ENCODE results near the gene OLFM1.
"Not testable (repeated sequence)": the region's sequence is repeated elsewhere in the genome, so short reads cannot be mapped to it uniquely, and the experiment has no call there.

The OLFM1 gene

DNA sequence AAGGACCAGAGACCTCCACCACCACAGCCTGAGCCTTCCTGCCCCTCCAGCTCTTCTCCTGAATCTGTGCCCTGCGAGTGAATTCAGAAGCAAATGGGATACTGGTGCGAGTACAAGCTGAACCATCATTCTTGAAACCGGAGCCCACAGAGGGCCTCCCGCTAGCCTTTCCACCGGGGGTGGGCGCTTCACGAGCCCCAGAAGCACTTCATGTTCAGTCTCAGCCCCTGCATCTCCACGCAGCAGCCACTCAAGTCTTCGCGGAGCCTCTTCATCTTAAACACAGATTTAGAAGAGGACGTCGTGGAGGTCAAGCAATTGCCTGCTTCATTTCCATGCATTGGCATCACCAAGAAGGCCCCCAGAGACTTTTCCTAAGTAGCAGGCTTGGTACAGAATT, 26.0 kb upstream of the OLFM1 start:
- no peak for DNase-seq

DNA sequence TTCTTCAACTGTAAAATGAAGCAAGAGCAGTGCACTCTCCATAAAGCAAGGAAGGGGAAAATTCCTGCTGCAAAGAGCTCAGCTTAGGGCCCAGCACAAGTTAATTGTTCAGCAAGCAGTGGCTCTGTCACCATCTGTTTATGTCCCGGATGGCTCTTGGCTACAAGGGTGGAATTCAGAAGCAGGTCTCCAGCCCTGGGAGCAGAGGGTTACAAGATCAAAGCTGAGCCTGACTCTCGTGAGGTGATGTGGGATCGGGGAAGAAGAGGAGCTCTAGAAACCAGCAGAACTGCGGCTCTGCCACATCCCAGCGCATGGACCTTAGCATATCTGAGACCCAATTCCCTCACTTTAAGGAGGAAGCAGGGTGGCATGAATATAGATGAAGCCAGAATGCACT, 25.2 kb upstream of the OLFM1 start:
- no peak for DNase-seq

GRCh38 chr9:135063466-135063865, 24.0 kb upstream of the OLFM1 start:
- not testable (repeated sequence) for DNase-seq

DNA sequence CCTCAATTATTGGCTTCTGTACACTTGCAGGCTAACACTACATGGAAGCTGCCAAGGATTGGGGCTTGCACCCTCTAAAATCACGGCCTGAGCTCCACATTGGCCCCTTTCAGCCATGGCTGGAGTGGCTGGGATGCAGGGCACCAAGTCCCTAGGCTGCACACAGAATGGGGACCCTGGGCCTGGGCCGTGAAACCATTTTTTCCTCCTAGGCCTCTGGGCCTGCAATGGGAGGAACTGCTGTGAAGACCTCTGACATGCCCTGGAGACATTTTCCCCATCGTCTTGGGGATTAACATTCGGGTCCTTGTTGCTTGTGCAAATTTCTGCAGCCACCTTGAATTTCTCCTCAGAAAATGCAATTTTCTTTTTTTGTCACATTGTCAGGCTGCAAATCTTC, 23.6 kb upstream of the OLFM1 start:
- DNase-seq, result not testable (repeated sequence)

DNA sequence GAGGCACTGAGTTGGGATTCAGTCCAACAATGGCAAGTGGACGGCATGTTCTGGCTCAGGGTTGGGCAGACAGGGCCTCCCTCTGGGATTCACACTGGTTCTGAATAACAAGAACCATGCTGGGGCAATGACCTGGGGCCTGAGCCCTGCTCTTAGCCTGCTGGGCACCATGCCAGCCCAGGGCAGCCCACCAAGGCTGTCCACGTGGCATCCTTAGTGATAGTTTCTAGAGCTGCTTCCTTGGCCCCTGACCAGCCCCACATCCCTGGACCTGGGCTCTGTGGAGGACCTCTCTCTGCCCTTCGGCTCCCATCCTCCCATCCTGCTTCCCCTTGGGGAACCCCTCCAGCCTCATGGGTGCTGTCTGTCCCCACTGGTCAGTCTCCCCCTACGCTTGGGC, 22.3 kb upstream of the OLFM1 start:
- no peak for DNase-seq

GRCh38 chr9:135065804-135066203, 21.7 kb upstream of the OLFM1 start:
- DNase-seq, result no peak

- DNase-seq, result no peak
Measured at GRCh38 chr9:135066291-135066690, 21.2 kb upstream of the OLFM1 start.

GRCh38 chr9:135067096-135067710, 20.3 kb upstream of the OLFM1 start:
- no peak for DNase-seq

DNA sequence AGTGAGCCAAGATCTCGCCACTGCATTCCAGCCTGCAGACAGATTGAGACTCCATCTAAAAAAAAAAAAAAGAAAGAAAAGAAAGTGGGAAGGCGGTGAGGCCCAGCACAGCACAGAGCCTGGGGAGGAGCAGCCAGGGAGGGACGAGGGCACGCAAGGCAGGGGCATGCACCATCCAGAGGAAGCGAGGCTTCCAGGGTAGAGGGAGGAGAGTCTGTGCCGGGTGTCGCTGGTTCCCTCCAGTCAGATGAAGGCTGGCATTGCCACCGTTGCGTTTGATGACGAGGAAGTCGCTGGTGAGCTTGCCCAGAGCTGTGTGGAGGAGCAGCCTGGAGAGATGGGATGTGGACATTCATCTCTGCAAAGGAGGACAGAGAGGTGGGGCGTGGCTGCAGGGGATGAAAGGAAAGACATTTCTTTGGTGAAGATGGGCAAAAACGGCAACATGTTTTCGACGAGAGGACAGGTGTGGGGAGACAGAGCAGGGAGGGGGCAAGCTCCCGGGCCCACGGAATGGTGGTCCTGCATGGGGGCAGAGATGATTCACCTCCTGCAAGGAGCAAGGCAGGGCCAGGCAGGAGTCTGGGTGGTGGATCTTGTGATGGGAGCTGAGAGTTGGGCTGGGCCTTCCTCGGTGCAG, 18.6 kb upstream of the OLFM1 start:
- DNase-seq, result no peak

GRCh38 chr9:135069558-135070197, 17.8 kb upstream of the OLFM1 start:
- DNase-seq, result no peak

GRCh38 chr9:135070198-135070951, 17.1 kb upstream of the OLFM1 start:
- no peak for DNase-seq

DNA sequence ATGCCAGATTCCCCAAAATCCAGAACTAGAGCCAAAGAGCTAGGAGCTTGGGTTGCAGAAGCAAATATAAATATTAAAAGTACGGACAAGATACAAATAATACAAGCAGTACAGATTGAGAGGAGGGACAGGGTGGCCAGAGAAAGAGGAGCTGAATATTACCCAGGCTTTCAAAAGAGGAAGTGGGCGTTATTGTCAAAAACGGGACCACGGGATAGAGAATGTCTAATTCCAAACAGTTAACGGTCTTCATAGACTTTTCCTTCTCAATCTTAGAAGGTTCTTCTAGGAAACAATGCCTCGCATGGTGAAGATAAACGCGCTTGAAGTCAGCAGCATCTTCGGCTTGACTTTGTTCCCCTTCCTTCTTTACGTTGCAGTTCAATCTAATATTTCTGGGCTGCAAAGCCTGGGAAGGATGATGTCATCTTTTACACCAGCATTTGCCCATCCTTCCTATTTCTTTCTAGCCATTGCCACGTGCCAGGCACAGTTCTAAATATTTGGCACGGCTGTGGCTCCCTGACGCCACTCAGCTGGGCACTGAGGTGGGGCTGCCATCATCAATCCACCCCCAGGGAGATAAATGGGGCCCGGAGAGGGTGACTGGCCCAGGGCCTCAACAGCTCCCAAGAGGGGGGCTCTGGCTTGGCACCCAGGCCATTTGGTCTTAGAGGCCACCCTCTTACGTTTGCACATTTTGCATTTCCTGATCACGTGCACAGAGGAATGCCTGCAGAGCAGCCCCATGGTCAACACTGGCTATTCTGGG, 16.3 kb upstream of the OLFM1 start:
- no peak for DNase-seq

- no peak for DNase-seq
Measured at GRCh38 chr9:135073081-135073740, 14.3 kb upstream of the OLFM1 start.

DNA sequence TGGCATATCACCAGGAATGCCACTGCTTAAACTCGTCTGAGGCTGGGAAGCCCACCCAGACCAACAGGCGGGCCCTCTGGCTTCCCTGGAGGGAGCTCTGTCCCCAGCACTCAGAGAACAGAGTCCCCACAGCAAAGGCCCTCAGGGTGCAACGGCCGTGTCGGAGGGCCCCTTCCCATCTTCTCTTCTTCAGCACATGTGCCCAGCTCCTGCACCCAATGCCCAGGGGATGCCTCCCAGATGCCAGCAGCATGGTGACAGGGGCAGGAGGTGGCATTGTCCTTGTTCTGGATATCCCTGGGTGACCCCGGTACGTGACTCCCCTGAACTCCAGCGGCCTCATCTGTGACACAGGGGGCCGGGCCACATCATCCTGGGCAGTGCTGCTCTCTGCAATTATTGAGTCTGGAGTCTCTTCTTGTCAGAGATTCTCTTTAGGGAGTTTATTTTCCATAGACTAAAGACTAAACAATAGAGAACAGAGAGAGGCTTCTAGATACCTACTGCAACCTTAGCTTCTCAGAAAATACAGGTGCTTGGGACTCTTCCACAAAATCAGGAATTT, 13.6 kb upstream of the OLFM1 start:
- DNase-seq, result no peak

DNA sequence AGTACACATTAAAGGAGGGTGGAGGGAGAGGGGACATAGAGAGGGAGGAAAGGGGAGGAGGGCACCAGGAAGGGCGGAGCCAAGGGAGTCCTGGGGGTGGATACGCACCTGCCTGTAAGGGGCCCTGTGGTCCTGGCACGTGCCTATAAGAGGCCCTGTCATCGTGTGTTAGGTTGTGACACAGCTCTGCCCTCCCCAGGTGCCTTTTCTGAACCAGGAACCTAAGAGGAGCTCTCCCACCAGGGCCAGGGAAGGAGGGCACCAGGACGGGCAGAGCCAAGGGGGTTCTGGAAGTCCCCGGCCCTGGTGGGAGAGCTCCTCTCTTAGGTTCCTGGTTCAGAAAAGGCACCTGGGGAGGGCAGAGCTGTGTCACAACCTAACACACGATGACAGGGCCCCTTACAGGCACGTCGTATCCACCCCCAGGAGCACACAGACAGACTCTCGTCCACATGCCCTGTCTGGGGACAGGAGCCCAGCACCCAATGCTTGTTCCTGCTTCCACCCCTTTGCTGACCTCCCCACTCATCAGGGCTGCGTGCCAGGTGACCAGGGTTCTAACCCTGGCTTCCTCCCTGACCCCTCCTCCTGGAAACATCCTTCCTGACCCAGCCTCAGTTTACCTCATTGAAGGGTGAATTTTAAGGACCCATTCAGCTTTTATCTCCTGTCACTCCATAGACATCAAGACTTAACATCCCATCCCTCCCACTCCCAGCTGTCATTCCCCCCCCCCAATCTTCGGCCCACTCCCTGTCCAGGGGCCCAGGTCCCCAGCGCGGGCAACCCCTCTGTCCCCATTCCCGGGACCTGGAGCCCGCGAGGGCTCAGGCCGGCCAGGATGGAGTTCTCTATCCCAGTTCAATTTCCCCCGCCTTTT, 12.9 kb upstream of the OLFM1 start:
- DNase-seq, result no peak

- DNase-seq, result no peak
Measured at GRCh38 chr9:135075234-135076142, 12.0 kb upstream of the OLFM1 start.

DNA sequence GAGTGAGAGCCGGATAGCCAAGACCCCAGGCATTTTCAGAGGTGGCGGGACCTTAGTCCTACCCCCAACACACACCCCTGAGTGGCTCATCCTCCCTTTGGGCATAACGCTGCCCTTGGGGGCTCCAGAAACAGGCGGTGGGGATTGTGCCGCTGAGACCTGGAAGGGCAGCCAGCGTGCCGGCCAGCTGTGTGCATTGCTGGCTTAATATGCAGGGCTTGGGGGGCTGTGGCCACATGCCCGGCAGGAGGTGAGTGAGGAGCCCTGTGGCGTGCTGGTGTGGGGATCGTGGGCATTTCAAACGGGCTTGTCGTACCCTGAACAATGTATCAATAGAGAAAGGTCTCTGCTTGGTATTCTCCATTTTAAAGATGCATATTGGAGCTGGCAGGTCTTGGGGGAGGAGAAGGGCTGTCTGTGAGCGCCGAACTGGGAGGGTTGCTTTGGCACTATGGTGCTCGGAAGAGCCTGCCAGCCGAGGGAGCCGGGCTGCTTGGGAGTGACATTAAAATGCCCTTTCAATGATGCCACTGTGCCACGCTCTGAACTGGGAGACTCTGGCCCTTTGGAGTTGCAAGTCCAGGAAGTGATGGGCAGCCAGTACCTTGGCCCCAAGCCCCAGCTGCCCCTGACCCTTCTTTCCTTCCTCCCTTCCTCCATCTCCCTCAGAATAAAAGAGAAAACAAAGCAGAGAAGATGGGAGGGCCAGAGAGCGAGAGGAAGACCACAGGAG, 11.2 kb upstream of the OLFM1 start:
- no peak for DNase-seq

DNA sequence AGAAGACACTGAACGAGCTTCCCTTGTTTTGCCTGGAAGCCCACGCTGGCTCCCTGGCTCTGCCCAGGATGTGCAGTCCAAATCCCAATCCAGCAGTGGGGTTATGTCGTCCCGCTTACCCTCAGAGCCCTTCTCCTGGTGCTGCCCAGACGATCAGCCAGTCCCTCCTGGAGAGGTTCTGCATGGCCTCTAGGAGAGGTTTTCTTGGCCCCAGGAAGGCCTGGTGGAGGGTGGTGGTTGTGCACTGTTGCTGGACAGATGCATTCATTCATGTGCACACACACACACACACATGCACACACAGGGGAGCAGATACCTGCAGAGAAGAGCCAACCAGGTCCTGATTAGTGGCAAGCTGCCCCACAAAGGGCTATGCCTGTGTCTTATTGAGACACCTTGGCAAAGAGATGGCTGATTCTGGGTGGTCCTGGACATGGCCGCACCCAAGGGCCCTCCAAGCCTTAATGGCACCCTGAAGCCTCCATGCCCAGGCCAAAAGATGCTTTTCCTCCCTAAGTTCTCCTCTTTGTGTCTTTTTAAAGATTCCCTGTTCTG, 10.5 kb upstream of the OLFM1 start:
- no peak for DNase-seq
